SU-DHL-6 (cell line): ENCODE data around the gene ALAS1.

Experiments used
- H2AFZ ChIP-seq: fragments of 200-600 bp; sonication (generic); 2 replicates; pipeline ENCODE4 v1.6.1; 2014; ENCODE audit warnings: low read depth, mild to moderate bottlenecking, moderate library complexity, mixed read lengths, antibody characterized with exemption, low read length; ENCODE audit not compliant: severe bottlenecking
- H3F3A ChIP-seq: fragments of 200-600 bp; shearing (Covaris generic); 2 replicates; pipeline ENCODE4 v1.6.0; 2016; ENCODE audit warnings: antibody characterized with exemption, mild to moderate bottlenecking; ENCODE audit not compliant: insufficient read depth
- H3K27ac ChIP-seq: fragments of 200-600 bp; sonication (generic); 2 replicates; pipeline ENCODE4 v1.5.1; 2016; ENCODE audit warnings: low read depth, mild to moderate bottlenecking, low read length, moderate library complexity, mixed read lengths
- H3K27me3 ChIP-seq: fragments of 200-600 bp; sonication (generic), shearing (Covaris generic); 2 replicates; pipeline ENCODE4 v1.6.0; 2014; ENCODE audit warnings: mild to moderate bottlenecking, low read length
- H3K36me3 ChIP-seq: fragments of 200-600 bp; sonication (generic); 2 replicates; pipeline ENCODE4 v1.6.1; 2014; ENCODE audit warnings: mild to moderate bottlenecking, low read length, mixed read lengths
- H3K4me2 ChIP-seq: fragments of 300-600, 200-600 bp; shearing (Covaris generic), sonication (generic); 2 replicates; pipeline ENCODE4 v1.6.0; 2014; ENCODE audit warnings: low read length, low read depth, mild to moderate bottlenecking; ENCODE audit not compliant: poor library complexity, severe bottlenecking
- H3K4me3 ChIP-seq: fragments of 200-600 bp; sonication (generic); 2 replicates; pipeline ENCODE4 v1.5.1; 2014; ENCODE audit warnings: antibody characterized with exemption, low read length, mild to moderate bottlenecking, mixed read lengths; ENCODE audit not compliant: insufficient read depth, poor library complexity, severe bottlenecking
- H3K79me2 ChIP-seq: fragments of 200-600 bp; sonication (generic); 2 replicates; pipeline ENCODE4 v1.6.1; 2014; ENCODE audit warnings: mild to moderate bottlenecking, low read length, moderate library complexity; ENCODE audit not compliant: insufficient read depth
- H3K9ac ChIP-seq: fragments of 200-600 bp; sonication (generic); 2 replicates; pipeline ENCODE4 v1.7.0; 2014; ENCODE audit warnings: mild to moderate bottlenecking, low read length
- H3K9me2 ChIP-seq: fragments of 200-600 bp; sonication (generic); replicated peaks from 2 replicates; pipeline ENCODE4 v1.6.1; 2014; ENCODE audit warnings: low read length; ENCODE audit not compliant: insufficient read depth
- H3K9me3 ChIP-seq: fragments of 200-600 bp; sonication (generic); 2 replicates; pipeline ENCODE4 v1.6.1; 2014; ENCODE audit warnings: low read length, mixed read lengths; ENCODE audit not compliant: insufficient read depth
- H4K20me1 ChIP-seq: fragments of 200-600 bp; sonication (generic); 2 replicates; pipeline ENCODE4 v1.6.1; 2014; ENCODE audit warnings: low read depth, mild to moderate bottlenecking, antibody characterized with exemption, low read length, moderate library complexity, mixed read lengths
- EZH2phosphoT487 ChIP-seq: fragments of 200-600 bp; sonication (generic), shearing (Covaris generic); conservative IDR thresholded peaks from 2 replicates; pipeline ENCODE4 v1.6.1; 2018; ENCODE audit warnings: mild to moderate bottlenecking, antibody characterized with exemption, low read length, moderate library complexity, mixed read lengths
- TF ChIP-seq, protein P1 (sequence below): fragments of 200-600 bp; sonication (generic); IDR thresholded peaks from one replicate; pipeline ENCODE4 v1.5.1; 2017; ENCODE audit warnings: antibody characterized with exemption, mild to moderate bottlenecking, low read length, moderate library complexity; ENCODE audit not compliant: insufficient read depth, poor library complexity, severe bottlenecking

Gene ALAS1

DNA sequence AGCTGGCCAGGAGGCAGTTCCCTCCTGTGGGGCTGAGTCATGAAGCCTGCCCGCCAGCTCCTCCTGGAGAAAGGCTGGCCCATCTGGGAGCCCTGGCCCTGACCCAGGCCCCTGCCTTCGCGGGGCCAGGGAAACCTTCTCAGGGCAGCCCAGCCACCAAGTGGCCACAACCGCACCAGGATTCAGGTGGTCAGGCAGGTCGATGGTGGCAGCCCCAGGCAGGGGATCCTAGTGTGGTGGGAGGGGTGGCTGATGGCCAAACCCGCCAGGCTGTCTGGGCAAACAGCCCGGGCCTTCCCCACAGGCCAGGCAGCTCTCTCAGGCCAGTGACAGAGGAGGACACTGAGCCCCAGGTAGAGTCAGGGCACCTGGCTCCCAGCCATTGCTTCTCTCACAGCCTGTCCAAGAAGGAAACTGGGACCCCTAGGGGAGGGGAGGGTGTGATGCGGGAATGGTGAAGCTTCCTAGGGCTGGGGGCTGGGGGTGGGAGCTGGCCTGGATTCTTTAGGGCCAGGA is 39.8 kb downstream of the ALAS1 start:
- H3K27ac ChIP-seq, result no peak overlapping the region
- TF ChIP-seq, protein P1, sequence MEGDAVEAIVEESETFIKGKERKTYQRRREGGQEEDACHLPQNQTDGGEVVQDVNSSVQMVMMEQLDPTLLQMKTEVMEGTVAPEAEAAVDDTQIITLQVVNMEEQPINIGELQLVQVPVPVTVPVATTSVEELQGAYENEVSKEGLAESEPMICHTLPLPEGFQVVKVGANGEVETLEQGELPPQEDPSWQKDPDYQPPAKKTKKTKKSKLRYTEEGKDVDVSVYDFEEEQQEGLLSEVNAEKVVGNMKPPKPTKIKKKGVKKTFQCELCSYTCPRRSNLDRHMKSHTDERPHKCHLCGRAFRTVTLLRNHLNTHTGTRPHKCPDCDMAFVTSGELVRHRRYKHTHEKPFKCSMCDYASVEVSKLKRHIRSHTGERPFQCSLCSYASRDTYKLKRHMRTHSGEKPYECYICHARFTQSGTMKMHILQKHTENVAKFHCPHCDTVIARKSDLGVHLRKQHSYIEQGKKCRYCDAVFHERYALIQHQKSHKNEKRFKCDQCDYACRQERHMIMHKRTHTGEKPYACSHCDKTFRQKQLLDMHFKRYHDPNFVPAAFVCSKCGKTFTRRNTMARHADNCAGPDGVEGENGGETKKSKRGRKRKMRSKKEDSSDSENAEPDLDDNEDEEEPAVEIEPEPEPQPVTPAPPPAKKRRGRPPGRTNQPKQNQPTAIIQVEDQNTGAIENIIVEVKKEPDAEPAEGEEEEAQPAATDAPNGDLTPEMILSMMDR, result no peak
- TF ChIP-seq EZH2phosphoT487, result no peak
- no peaks in the 10 kb centered on the region for H3K9me2 ChIP-seq
- no peak overlapping the region for H2AFZ ChIP-seq
- H3K4me2 ChIP-seq, result peak overlapping the region; percentile 58
- no peaks in the 10 kb centered on the region for H3K36me3 ChIP-seq
- no peaks in the 10 kb centered on the region for H3K9me3 ChIP-seq
- no peaks in the 10 kb centered on the region for H4K20me1 ChIP-seq
- peak overlapping the region; percentile 73 for H3K4me3 ChIP-seq
- H3K9ac ChIP-seq, result peak overlapping the region; percentile 89
- no peaks in the 10 kb centered on the region for H3K27me3 ChIP-seq
- H3K79me2 ChIP-seq, result peaks cover 23% of the 10 kb centered on the region; the same call in 1 of the 2 replicates
- H3F3A ChIP-seq, result no peaks in the 10 kb centered on the region

GRCh38 chr3:52238193-52238760 is 40.3 kb downstream of the ALAS1 start:
- no peaks in the 10 kb centered on the region for H3K9me2 ChIP-seq
- no peaks in the 10 kb centered on the region for H4K20me1 ChIP-seq
- peak overlapping the region; percentile 58 for H3K4me2 ChIP-seq
- peak overlapping the region; percentile 73 for H3K4me3 ChIP-seq
- H3K27me3 ChIP-seq, result no peaks in the 10 kb centered on the region
- peaks cover 23% of the 10 kb centered on the region; the same call in 1 of the 2 replicates for H3K79me2 ChIP-seq
- H3K27ac ChIP-seq, result peak overlapping the region; percentile 45
- H3K9me3 ChIP-seq, result no peaks in the 10 kb centered on the region
- peak overlapping the region; percentile 95 for H2AFZ ChIP-seq
- TF ChIP-seq EZH2phosphoT487, result no peak
- TF ChIP-seq, protein P1, result no peak
- H3K9ac ChIP-seq, result peak overlapping the region; percentile 89
- H3K36me3 ChIP-seq, result no peaks in the 10 kb centered on the region
- H3F3A ChIP-seq, result no peaks in the 10 kb centered on the region

DNA sequence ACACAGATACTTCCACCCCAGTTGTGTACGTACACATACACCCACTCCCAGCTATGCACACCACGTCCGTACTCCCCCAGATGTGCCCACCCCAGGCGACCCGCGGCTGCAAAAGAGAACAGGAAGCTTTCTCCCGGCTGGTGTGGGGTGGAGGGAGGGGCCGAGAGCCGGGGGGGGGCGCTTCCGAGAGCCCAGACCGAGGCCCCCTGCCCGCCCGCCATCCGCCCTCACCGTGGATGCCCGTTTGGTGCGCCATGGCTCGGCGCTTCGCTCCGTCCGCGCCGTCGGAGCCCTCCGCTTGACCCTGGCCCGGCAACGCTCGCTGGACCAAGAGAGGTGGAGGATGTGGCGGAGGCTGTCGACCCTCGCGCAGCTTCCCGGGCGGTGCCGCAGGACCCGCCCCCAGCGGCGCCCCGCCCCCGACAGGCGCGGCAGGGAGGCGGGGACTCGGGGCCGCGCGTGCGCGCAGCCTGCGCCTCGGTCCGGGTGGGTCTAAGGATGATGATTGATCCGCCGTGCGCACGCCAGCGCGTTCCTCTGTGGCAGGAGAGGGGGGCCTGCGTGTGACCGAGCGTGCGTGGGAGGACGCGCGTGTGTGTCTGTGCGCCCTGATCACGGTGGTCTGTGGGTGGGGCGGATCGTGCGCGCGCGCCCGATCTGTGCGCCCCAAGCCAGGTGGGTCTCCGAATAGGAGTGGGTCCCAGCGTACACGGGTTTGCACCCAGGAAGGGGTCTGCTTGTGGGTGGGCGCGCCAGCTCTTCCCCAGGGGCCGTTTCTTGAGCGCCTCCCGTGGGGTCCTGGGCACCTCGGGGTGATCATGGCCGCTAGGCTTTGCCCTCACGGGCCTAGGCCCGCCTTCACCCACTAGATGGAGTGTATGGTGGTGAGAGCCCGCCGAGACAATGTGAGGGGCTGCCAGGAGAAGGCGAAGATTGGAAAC is 41.1 kb downstream of the ALAS1 start, which contains the start of gene TWF2:
TWF2 (minus strand) TSS at position 398 of the 941 bp plus-strand sequence; CDS start at position 256, 142 bp downstream.
- H3K27ac ChIP-seq, result peak within 1 kb of the TSS; percentile 51
- TF ChIP-seq EZH2phosphoT487, result no peak
- TF ChIP-seq, protein P1, result peak; percentile 53
- no peaks in the 10 kb centered on the region for H3F3A ChIP-seq
- peak within 1 kb of the TSS; percentile 58 for H3K4me2 ChIP-seq
- no peaks in the 10 kb centered on the region for H3K36me3 ChIP-seq
- no peaks in the 10 kb centered on the region for H3K27me3 ChIP-seq
- peak within 1 kb of the TSS; percentile 95 for H2AFZ ChIP-seq
- H3K4me3 ChIP-seq, result peak within 1 kb of the TSS; percentile 73
- H3K79me2 ChIP-seq, result peaks cover 23% of the 10 kb centered on the region; the same call in 1 of the 2 replicates
- H3K9me2 ChIP-seq, result no peaks in the 10 kb centered on the region
- no peaks in the 10 kb centered on the region for H3K9me3 ChIP-seq
- H3K9ac ChIP-seq, result peak within 1 kb of the TSS; percentile 89
- no peaks in the 10 kb centered on the region for H4K20me1 ChIP-seq
